DMS53 (cell line): ENCODE measurements around the gene CBX5.
A peak's percentile ranks its signal among the peaks of the same experiment; 100 is the strongest.

ENCODE experiments used
- DNase-seq: peaks from one replicate; lab custom pipeline; 2025; lab: John Stamatoyannopoulos, UW

Gene CBX5

GRCh38 chr12:54222609-54223008 is 57.3 kb downstream of the CBX5 start:
- DNase-seq, result no peak

- no peak for DNase-seq
Measured at GRCh38 chr12:54221402-54221984, 58.4 kb downstream of the CBX5 start.

- DNase-seq, result no peak
Measured at GRCh38 chr12:54220567-54220966, 59.4 kb downstream of the CBX5 start.

DNA sequence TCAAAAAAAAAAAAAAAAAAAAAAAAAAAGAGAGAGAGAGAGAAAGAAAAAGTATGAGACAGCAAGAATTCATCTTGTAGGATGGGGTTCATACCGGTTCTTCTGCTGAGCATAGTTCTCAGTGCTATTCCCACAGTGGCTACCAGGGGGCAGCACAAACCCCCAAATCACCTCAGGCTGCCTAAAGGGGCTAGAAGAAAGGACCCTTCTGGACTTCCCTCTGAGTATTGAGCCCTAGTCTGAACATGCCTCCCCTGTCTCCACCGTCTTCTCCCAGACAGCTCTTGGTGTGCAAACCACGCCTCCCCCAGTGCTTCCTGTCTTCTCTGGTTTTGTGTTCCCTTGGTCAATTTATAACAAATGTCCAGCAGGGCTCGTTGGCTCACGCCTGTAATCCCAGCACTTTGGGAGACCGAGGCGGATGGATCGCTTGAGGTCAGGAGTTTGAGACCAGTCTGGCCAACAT is 59.8 kb downstream of the CBX5 start:
- peak; percentile 81 for DNase-seq

GRCh38 chr12:54217774-54218241 is 62.1 kb downstream of the CBX5 start:
- DNase-seq, result peak; percentile 77

- DNase-seq, result peak; percentile 94
Measured at GRCh38 chr12:54216797-54217661, 62.9 kb downstream of the CBX5 start.

DNA sequence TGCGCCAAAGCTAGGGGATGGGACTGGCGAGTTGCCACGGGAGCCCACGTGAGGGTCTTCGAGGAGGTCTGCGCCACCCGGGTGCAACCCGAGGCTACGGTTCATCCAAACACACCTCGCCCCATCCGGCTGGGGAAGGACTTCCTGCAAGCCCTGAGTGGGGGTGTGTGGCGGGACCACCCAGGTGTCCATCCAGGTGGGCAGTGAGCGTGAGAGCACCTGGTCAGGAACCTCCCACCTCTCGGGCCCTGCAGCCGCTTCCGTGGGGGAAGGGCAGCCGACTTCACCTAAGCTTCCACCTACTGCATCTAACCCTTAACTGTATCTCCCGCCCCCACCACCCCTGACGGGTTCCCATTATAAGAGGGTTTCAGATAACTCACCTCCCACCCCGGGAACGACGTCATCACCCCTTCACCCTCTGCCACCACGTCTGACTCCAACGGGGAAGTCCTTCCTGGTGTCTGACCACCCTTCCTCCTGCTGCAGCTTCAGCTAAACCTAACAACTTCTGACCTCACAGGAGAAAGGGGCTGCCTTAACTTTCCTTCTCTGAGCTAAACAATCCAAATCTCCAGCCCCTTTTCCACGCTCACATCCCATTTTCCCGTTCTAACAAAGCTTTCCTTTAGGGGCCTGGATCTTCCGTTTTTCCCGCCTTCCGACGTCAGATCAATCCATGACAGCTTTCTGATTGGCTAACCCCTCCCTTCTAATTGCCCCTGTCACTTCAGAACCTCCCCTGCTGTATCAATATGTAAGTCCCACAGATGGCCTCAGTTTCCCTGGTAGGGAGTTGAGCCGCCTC is 63.7 kb downstream of the CBX5 start:
- peak; percentile 90 for DNase-seq

DNA sequence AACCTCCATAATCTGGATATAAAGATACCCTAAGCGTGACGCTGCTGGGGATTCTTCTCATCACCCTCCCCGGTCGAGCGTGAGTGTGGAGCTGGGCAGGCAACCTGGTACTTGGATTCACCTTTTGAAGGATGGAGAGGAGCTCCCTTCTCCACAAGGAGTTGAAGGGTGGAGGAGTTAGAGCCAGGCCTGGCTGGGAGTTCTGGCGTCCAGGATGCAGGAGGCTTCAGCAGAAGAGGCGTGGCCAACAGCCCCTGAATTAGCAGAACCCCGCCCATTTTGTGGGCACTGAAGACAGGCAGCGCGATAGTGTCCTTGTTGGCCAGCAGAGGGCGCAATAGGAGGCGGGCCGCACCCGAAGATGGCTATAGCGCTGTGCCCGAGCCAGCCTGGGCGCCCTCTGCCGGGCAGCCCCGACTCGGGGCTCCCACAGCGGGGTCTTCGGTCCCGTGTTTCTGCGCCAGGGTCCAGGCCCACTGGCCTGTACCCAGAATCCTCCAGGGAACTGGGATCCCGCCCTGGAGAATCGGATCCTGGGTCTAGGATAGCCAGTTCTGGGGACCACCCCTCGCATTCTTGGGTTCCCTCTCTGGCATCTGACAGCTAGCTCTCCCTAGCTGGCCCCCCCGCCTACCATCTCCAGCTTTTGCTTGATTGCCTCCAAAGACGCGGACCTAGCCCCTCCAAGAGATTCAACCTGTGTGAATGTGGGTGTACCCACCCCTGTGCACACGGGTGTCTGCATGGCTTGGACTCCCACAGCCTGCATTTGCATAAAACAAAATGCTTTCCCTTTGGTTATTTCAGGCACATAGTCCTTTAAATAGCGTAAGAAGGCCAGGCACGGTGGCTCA is 65.1 kb downstream of the CBX5 start:
- peak; percentile 96 for DNase-seq

GRCh38 chr12:54213079-54213478 is 66.8 kb downstream of the CBX5 start:
- DNase-seq, result no peak

DNA sequence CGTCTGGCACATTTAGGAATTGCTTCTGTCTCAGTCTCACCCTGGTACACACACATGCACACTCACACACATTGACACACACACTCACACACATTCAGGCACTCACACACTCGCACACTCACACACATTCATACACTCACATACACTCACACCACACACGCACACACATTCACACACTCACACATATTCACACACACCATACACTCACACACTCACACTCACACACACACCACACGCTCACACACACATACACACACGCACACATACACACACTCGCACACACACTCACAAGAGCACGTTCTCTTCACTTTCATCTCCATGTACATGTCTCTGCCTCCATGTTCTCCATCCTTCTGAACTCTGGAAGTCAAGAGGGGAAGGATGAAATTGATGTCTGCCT is 68.0 kb downstream of the CBX5 start:
- DNase-seq, result no peak

- DNase-seq, result no peak
Measured at GRCh38 chr12:54210400-54210790, 69.5 kb downstream of the CBX5 start.

- DNase-seq, result no peak
Measured at GRCh38 chr12:54208591-54208990, 71.3 kb downstream of the CBX5 start.

- DNase-seq, result peak; percentile 85
Measured at GRCh38 chr12:54207539-54208294, 72.2 kb downstream of the CBX5 start.

DNA sequence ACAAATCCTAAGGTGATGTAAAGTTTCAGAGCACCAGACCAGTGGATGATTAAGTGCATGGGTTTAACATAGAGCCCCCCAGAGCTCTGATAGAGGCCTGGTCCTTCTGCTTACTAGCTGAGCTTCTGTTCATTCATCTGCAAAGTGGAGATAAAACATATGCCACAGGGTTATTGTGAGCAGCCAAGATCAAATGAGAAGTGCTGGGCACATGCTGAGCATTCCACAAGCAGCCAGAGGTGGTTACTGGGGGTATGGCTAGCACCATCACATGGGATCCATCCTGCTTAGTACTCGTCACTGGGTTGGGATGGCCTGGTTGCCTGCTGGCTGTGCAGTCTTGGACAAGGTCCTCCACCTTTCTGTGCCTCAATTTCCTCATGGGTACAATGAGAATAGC is 73.1 kb downstream of the CBX5 start:
- DNase-seq, result no peak

GRCh38 chr12:54204316-54204715 is 75.6 kb downstream of the CBX5 start:
- DNase-seq, result no peak

GRCh38 chr12:54201001-54201794 is 78.7 kb downstream of the CBX5 start:
- DNase-seq, result peak; percentile 82

DNA sequence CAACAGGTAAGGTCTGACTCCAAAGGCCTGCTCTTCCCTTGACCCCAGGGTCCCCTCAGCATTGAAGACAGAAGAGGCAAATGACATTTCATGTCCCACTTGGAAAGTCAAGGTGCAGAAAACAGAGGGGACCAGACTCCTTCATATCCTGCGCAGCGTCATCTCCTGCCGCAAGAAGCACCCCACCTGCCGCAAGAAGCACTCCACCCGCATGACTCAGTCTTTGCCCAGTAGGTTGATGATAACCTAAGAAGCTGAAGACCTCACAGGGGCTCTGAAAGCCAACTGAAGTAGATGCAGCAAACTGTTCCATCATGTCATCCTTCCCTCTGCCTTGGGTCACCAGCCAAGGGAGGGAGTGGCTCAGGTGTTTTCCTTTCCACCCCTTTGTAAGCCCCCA is 79.5 kb downstream of the CBX5 start:
- DNase-seq, result no peak

- no peak for DNase-seq
Measured at GRCh38 chr12:54199917-54200316, 80.0 kb downstream of the CBX5 start.

- no peak for DNase-seq
Measured at GRCh38 chr12:54199034-54199433, 80.9 kb downstream of the CBX5 start.

DNA sequence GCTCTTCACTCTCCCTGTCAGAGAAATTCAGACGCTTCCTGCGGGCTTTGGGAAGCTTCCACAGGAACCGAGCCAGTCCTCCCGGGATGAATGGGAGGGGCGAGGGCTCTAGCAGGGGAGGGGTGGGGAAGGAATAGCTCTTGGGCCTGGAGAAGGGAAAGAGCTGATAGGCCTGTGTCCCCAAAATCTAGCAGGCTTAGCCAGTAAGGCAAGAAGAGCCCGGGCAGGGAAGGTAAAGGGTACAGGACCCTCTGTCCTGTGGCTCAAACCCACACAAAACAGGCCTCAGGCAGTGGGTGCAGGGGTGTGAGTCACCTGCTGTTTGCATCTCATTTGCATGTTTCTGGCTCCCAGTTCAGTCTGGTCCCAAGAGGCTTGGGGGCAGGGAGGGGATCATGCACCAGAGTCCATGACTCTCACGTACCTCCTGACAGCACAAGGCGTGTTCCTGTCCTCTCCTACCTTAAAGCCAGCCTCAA is 82.5 kb downstream of the CBX5 start:
- no peak for DNase-seq
